Islet precursor cell (in vitro differentiated cells): ENCODE measurements around the gene IL1RN.

Source experiments
- DNase-seq: peaks from one replicate; pipeline ENCODE4 v3.0.0-alpha.2; 2018

Gene IL1RN

DNA sequence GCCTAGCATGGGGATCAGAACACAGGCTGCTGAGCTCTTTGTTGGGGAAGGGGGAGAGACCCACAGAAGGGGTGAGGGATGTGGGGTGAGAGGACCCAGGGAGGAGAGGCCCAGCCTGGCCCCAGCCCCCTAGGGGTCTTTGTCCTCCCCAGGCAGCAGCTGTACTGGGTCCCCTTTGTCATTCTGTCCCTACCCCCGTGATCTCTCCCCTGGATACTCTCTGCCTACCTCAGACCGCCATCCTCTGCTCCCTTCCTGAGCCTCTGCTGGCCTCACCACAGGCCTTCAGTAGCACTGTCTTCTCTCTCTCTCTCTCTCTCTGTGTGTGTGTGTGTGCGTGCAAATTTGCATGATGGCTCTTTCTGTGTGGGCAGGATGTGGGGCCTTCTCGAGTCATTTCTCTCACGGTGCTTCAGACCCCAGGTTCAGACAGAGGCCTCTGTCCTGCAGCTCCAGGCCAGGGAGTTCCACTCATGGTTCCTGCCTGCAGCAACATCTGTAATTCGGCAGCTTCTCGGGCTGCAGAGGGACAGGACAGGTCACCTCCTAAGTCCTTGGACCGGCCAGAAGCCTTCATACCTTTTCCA lies 47.7 kb downstream of the IL1RN start:
- DNase-seq = peak; percentile 60

DNA sequence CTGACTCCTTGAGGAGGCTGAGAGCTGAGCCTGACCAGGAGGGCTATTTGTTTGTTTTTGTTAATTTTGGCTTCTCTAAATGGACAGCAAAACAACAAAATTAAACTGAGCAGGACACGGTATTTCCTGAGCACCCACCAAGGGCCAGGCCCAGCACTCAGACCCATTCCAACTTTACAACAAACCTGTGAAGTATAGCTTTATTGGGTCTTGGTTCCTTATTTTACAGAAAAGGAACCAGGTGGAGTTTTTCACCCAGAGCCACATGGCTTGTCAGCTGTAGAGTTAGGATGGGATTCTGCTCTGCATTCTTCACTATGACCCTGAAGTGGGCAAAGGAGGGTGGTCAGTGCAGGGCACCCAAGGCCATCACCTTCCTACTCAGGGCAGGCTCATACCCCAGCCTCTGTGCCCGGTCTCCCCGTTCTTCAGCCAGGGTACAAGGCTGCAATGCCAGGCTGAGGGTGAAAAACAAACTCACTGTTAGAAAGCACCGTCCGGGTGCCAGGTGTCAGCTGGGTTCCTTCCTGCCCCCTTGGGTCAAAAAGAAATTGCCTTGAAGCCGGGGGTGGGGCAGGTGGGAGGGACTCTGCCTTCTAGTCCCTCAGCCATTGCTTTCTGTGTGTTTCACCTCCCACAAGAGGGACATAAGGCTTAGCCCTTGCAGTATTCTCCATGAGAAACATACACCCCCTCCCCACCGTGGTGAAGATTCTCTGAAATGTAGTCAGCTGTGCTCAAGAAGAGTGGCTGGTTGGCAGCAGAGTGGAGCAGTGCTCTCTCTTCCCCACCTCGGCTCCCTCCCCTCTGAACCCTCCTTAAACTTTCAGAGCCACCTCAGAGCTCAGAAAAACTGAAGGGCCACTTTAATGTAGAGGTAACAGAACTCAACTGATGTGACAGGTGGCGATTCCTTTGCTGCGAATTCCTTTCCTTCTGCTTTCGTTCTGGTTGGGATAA lies 48.6 kb downstream of the IL1RN start:
- no peak for DNase-seq

DNA sequence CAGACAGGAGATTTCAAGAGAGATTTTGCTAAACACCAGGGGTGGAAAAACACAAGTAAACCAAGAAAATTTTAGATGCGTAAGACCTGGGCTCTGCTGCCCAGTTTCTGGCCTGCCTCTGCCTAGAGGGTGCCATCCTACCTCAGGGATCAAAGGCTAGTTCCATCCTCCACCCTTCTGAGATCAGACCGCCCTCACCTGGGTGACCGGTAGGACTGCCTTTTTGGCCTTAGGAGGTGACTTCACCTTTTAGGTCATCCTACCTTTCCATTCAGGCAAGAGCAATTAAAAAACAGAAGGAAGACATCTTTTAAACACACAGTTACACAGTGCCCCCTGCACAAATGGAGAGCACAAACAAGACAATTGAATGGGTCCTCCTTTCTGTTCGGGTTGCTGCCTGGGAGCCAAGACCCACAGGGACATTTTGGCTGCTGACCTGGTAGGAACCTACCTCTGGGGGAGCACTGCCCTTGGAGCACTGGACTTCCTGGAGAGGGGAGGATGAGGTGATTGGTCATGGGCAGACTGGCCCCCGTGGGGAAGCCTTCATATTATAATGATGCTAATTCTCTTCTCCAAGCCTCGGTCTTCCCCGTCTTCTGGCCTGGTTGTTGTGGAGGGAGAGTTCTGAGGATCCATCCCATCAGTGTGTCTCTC lies 49.4 kb downstream of the IL1RN start:
- DNase-seq = no peak

DNA sequence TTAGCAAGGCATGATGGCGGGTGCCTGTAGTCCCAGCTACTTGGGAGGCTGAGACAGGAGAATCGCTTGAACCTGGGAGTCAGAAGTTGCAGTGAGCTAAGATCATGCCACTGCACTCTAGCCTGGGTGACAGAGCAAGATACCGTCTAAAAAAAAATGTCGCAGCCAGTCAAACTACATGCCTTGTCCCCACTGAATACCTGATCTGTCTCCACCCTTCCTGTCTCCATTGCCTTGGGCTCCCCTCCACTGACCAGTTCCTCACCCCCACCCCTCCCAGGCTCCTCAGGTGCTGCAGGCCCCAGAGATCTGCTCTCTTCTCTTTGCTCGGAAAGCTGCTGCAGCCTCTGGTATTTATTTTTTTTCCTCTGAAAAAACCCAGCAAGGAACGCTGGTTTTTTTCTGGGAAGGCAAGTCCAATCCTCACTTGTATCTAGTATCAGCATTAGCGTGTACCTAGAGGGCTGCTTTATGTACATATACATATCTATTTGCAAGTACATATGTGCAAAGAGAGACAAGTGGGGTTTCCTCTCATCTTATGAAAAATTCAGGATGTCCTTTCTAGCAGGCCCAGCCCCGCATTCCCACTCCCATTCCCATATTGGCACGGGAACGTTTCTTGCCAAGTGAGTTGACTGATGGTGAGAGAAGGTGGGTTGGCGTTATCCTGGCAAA lies 50.8 kb downstream of the IL1RN start:
- no peak for DNase-seq

DNA sequence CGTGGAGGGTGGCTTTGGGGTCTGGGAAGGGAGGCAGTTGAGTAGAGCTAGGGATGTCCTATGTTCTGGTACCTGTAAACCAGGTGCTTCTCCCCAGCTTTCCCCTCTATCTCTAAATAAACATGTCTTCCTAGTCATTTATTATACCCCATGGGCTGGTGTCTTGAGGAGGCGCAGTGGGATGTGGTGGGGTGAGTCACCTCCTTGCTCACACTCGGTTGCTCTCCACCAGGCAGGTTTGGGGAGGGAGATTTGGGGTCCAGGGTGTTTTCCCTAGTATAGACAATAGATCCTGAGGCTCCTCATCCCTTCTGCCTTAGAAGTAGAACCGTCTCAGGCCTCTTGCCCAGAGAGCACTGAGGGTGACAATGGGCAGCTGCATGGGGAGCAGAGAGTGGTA lies 51.5 kb downstream of the IL1RN start:
- no peak for DNase-seq

DNA sequence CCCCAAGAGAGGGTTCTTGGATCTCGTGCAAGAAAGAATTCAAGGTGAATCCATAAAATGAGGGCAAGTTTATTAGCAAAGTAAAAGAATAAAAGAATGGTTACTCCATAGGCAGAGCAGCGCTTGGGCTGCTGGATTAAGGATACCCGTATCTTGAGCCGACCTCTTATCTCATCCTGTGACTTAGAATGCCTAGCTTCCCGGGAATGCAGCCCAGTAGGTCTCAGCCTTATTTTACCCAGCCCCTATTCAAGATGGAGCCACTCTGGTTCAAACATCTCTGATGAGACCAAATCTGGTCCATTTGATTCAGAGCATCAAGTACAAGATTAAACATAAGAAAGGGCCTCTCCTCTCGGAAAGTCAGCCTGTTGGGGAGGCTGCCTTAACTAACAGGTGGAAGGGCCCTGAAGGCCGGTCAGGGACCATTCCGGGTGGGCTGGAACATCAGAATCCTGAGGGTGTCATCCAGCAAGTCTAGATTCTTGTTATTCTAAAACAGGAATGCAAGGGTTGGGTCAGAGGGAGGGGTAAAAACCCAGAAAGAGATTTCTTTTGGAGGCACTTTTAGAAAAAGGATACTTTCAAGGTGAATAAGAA lies 52.1 kb downstream of the IL1RN start:
- DNase-seq = no peak

DNA sequence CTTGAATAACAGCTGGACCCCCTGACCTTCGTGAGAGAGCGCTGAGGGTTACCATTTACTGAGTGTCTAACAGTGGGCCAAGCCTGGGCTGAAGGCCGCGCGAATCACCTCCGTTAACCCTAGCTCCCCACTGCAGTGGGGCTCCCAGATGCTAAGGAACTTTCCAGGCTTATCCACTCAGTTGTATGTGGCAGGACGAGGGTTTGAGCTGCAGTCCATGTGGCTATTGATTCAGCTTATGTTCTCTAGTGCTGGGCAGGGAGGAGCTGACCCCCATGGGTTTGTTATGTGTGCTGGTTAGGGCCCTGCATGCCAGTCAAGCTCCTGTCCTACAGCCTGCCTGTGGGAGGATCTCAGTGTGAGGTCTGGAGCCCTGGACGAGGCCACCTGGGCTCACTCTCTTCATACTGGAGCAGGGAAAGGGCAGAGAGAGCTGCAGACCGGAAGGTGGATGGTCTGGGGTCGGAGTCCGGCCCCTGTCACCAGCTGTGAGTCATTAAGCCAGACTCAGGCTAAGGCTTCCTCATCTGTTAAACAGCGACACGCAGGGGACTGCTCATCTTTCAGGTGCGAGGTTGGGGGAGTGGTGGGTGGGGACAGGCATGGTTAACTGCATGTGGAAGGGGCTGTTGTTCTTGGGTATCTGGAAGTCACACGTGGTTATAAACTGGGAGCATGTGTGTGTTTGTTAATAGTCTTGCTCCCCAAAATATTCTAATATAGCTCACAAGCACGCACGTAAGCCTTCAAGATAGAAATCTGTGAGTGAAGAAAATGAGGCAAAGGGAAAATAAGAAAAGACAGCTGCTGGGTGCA lies 52.9 kb downstream of the IL1RN start:
- peak; percentile 72 for DNase-seq

DNA sequence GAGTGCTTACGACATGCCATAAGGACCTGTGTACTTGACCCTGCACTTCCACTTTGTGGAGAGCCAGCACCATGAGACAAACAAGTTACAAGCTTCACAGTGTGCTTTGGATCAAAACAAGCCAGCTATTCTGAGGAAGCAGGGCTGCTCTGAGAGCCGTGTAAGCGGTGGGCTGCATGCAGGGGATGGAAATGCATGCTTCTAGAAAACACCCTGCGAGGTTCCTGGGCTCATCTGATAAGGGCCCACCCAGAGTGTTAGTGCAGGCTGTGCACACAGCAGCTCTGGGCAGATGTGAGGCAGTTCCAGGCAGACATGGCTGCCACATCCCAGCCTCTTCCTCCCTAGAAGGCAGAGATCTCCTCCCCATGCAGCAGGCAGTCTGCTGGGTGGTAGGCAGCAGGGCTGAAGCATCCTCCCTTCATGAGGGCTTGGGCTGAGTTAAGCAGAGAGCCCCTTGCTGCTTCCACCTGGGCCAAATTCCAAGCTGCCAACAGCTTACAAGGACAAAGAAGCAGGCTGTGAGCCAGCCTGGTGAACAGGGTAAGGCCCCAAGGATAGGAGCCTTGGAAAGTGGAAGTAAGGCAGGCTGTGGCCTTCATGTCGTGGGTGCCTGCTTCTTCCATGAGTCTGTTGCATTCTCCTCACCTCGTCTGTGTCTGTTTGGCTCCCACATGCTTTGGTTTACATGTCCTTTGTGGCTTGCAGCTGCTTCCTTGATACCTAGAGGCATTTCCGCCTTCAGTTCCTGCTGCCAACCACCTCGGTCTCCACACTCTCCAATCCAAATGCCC lies 54.1 kb downstream of the IL1RN start:
- DNase-seq = no peak

DNA sequence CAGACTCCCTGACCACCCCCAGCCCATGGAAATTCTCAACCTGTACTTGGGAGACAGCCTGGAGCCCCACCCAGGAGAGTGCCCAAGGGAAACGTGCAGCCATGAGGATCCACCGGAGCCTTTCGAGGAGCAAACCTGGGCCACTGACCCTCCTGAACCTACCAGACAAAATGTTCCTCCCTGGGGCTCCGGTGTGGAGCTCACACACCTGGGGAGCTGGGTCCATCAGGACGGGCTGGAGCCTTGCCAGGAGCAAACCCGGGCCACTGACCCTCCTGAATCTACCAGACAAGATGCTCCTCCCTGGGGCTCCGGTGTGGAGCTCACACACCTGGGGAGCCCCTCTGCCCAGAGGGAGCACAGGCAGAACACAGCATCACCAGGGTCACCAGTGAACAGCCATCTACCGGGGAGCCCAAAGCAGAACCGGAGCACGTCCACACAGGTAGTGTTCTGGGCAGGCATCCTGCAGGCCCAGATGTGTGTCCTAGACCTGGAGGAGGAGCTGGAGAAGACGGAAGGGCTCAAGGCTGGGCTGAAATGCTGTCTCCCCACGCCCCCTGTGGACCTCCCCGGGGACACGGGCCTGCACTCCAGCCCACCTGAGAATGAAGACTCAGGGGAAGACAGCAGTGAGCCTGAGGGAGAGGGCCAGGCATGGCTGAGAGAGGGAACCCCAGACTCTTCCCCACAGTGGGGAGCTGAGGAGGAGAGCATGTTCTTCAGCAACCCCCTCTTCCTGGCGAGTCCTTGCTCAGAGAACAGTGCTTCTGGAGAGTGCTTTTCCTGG lies 55.3 kb downstream of the IL1RN start:
- no peak for DNase-seq

DNA sequence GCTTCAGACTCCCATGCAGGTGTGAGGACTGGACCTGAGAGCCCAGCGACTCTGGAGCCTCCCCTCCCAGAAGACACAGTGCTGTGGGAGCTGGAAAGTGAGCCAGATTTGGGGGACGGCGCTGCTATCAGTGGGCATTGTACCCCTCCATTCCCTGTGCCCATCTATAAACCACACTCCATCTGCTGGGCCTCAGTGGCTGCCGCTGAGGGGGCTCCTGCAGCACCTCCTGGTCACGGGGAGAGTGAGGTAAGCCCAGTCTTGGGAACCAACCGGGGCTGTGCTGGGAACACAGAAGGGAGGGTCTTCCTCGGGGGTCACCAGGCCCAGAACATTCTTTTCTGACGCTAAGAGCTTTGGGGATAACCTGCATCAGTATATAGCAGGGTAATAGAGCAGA lies 55.9 kb downstream of the IL1RN start:
- DNase-seq = no peak
